GM19397 (cell line): ENCODE data around the gene LYPD8.

Experiments used
- ATAC-seq: cut with Tn5 transposase; IDR thresholded peaks from one replicate; pipeline ENCODE4 v1.9.1; 2021; ENCODE audit warnings: mild to moderate bottlenecking, moderate library complexity; ENCODE audit not compliant: unreplicated experiment

The LYPD8 gene

DNA sequence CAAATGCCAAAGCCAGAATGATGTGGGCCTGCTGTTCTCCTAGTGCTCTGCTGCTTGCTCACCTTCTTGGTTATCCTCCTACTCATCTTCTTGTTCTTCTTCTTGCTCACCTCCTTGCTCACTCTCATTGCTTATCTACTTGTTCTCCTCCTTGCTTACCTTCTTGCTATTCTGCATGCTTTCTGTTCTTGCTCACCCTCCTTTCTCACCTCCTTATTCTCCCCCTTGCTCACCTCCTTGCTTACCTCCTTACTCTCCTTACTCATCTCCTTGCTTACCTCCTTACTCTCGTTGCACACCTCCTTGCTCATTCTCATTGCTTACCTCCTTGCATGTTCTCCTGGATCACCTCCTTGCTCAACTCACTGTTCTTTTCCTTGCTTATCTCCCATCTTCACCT, 52.8 kb downstream of the LYPD8 start, which contains the start of gene OR14I1:
TSS of gene OR14I1 (minus strand) at position 53 of the 400 bp plus-strand sequence.
- no peak for ATAC-seq

DNA sequence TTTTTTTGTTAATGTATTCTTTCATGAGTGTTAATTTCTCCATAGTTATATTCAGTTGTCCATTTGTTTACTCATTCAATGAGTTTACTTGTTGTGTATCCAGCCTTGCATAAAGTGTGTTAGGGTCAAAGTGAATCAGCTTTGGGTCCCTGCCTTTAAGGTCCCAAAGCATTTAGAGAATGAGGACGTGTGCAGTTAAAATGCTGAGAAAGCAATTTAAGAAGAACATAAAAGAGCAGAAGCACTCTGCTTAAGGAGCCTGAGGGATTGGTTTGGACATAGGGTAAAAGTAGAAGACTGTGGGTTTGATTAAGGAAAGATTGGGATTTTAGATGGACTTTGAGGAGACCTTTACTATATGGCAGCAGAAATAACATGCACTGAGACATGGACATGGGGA, 56.5 kb downstream of the LYPD8 start:
- ATAC-seq: no peak

DNA sequence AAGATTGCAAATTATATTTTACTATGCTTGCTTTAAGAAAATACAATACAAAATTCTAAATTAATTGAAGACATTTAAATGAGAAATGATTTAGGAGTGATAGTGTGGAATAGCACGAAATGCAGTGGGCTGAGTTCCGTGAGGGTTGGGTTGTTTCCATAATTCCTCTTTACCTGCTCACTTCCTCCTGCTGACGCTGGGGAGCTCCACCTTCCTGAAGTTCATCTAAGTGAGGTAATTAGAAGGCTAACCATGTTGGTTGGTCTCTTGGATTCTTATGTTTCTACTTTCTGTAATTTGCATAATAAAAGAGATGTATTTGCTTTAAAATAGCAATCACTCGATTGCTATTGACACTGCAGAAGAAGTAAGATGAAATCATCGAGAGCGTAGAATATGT, 57.7 kb downstream of the LYPD8 start:
- no peak for ATAC-seq

DNA sequence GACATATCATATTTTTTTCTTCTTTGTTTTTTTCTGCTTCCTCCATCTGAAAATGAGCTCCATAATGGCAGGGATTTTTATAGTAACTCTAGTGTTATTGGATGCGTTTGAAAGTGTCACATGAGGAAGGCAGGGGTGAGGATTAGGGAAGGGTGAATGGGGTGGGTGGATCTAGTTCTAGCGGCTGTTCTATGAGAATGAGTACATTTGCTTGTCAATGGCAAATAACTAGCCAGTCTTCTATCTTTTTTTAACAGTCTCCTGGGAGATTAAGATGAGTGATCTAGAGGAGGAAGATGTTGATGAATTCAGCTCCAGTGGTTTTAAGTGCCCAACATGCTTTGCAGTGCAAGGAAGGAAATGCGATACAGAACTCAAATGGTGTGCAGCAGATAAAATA, 58.8 kb downstream of the LYPD8 start:
- no peak for ATAC-seq

DNA sequence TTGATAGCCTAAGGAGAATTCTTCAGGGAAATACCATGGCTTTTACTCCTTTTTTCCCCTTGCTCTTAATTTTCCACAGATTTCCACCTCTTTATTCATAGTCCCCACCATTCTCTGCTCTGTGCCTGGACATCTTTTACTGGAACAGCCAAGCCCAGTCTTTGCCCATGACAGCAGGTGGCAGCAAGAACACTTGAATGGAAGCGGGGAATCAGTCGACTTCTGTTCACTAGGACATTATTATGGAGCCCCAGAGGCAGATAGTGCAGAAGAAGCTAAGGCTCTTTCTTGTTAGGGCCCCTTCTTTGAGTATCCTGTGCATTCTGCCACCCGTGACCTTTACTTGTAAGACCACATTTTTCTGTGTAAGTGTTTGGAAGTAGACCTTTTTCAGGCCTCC, 59.3 kb downstream of the LYPD8 start:
- no peak for ATAC-seq

DNA sequence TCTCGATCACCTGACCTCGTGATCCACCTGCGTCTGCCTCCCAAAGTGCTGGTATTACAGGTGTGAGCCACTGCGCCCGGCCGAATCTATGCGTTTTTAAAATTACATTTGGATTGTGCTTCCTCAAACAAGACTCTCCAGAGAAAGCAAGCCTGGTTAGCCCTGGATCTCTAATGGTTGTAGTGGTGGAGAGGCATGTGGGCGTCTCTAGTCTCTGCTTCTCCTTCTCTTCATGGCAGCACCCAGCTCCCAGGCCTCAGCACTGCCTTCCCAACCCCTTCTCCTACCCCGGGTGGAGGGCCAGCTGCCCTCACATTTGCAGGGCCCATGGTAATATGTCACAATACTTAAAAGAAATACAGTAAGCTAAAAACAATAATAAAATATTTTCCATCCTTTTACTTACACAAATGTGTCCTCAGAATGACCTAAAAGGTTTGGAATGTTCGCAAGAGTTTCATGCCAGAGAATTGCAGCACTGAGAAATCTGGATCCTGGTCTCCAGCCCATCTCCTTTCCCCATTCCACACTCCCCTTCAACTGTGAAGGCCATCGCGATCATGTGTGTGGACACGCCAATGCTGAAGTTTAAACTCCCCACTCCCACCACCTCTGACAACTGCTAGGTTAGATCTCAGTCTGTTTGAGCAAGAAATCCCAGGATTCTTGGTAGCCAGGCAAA, 60.0 kb downstream of the LYPD8 start:
- ATAC-seq: no peak

DNA sequence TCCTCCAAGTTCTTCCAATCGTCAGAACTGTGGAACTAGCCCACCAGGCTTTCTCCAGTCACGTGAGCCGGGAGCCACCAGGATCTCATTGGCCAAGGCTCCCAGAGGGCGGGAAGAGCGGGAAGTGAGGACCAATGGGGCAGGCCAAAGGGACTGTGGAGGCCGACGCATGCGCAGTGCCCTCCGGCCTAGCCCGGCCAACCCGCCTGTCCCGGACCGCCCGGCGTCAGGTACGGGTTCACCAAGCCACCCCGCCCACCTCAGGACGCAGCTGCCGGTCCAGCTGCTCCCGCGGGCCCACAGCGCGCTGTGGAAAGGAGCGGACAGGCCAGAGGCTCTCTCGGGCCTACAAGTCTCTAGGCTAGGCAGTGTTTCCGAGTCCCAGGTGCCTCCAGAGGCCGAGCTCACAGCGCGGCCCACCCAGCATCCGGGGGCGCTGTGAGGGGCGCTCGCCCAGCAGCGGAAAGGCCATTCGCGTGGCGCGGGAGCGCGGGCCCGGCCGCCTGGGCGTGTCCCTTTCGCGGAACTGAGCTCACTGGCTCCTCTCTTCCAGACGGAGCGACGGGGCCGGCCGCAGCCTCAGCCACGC, 63.9 kb downstream of the LYPD8 start:
- ATAC-seq: no peak
